ENCODE results near the gene ELP2.
A peak's percentile ranks its signal among the peaks of the same experiment; 100 is the strongest.
"Not testable (repeated sequence)": the region's sequence is repeated elsewhere in the genome, so short reads cannot be mapped to it uniquely, and the experiment has no call there.

The ELP2 gene

GRCh38 chr18:36167692-36168218 lies 38.1 kb downstream of the ELP2 start:
- DNase-seq: no peak

GRCh38 chr18:36168296-36168695 lies 38.6 kb downstream of the ELP2 start:
- not testable (repeated sequence) for DNase-seq

GRCh38 chr18:36169938-36170337 lies 40.2 kb downstream of the ELP2 start:
- DNase-seq: no peak

- DNase-seq: no peak
Observed at GRCh38 chr18:36175481-36175880, 45.8 kb downstream of the ELP2 start.

- DNase-seq: no peak
Observed at GRCh38 chr18:36176177-36176584, 46.5 kb downstream of the ELP2 start.

- DNase-seq: no peak
Observed at GRCh38 chr18:36176711-36177110, 47.0 kb downstream of the ELP2 start.

GRCh38 chr18:36177913-36178312 lies 48.2 kb downstream of the ELP2 start:
- DNase-seq: no peak

- DNase-seq: no peak
Observed at GRCh38 chr18:36179562-36180355, 50.1 kb downstream of the ELP2 start.

- no peak for DNase-seq
Observed at GRCh38 chr18:36181441-36181840, 51.7 kb downstream of the ELP2 start.

GRCh38 chr18:36181898-36182506 lies 52.3 kb downstream of the ELP2 start:
- DNase-seq: no peak

GRCh38 chr18:36183033-36183432 lies 53.3 kb downstream of the ELP2 start:
- DNase-seq: no peak

GRCh38 chr18:36183987-36184386 lies 54.3 kb downstream of the ELP2 start:
- DNase-seq: no peak

GRCh38 chr18:36185157-36185556 lies 55.5 kb downstream of the ELP2 start:
- no peak for DNase-seq

- no peak for DNase-seq
Observed at GRCh38 chr18:36185901-36186460, 56.3 kb downstream of the ELP2 start.

GRCh38 chr18:36186461-36187192 lies 56.9 kb downstream of the ELP2 start:
- no peak for DNase-seq

- DNase-seq: peak; percentile 4 to 38
Observed at GRCh38 chr18:36187193-36187825, 57.6 kb downstream of the ELP2 start, which contains the start of gene MOCOS. Gene MOCOS (plus strand): TSS chr18:36187497. CDS start chr18:36187540, 43 bp downstream.

- no peak for DNase-seq
Observed at GRCh38 chr18:36187826-36188721, 58.4 kb downstream of the ELP2 start.

GRCh38 chr18:36188916-36189315 lies 59.2 kb downstream of the ELP2 start:
- DNase-seq: no peak

GRCh38 chr18:36189486-36189885 lies 59.8 kb downstream of the ELP2 start:
- no peak for DNase-seq

- no peak for DNase-seq
Observed at GRCh38 chr18:36191286-36191685, 61.6 kb downstream of the ELP2 start.

- DNase-seq: no peak
Observed at GRCh38 chr18:36191711-36192110, 62.0 kb downstream of the ELP2 start.
